HuH-7.5 (cell line): ENCODE results near the gene ST7.
A peak's percentile ranks its signal among the peaks of the same experiment; 100 is the strongest.
"Not testable (repeated sequence)": the region's sequence is repeated elsewhere in the genome, so short reads cannot be mapped to it uniquely, and the experiment has no call there.

Experiments used
- DNase-seq: peaks from one replicate; pipeline ENCODE4 v3.0.0; 2011; ENCODE audit warnings: low spot score

Gene ST7

DNA sequence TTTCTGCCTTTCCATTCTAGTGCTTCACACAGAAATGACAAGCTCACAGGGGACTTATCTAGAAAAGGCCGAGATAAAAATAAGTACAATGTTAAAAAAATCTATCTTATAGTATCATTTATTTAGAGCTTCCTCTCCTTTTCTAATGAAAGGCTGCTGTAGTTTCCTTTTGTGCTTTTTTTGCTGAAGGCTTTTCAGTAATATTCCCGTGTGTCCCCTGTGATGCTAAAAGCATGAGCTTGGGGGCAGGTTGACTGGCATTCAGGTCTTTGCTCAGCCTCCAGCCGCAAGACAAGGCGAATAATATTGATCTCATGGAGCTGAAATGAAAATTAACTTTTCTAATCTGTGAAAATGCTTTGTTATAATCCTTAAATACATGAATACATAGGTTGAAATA, 143.0 kb downstream of the ST7 start:
- DNase-seq: no peak

DNA sequence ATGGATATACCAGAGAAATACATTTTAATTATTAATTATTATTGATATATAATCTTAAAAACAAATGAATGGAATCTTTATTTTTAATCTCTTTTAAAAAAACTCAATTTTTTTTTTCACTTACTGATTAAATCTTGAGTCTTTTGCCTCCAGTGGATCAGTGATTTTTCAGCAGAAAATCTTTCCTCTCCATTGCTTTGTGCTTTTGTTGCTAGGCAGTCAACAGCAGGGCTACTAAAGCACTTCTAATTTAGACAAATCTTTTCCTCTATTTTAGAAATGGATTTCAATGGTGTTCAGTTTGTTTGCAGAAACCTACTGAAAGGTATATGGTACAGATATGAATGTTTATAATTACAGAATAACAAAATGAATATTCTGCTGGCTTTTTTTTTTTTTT, 143.6 kb downstream of the ST7 start:
- no peak for DNase-seq

DNA sequence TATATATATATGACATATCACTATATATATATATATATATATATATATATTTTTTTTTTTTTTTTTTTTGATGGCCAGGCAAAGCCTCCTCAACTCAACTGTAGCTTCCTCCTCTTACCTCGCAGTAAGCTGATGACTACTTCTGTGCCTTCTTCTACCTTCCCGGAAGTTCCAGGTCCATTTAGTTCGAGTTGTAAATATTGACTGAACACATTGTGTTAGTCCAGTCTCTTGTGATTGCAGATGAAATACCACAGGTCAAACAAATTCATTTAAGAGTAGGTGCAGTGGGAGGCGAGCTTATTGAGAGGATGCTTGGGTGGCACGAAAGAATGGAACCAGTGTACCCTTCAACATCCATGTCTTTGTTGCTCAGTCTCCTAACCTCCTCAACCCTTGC, 144.6 kb downstream of the ST7 start:
- DNase-seq: no peak

DNA sequence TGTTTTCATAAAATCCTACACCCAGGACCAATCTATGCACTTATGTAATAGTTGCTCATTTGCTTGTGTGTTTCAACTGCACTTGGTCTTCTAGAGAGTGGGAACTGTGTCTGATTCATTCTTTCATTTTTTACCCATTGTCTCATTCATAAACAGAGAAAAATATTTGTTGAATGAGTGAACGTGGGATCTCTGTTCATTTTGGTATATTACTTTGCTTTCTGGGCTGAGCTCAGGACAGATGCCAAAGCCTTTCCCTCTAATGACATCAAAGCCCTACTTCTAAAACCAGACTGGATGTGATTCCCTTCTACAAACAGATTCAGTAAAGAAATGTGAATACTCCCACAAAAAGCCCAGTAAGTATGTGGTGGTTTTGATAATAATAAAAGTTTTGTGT, 145.2 kb downstream of the ST7 start:
- no peak for DNase-seq

DNA sequence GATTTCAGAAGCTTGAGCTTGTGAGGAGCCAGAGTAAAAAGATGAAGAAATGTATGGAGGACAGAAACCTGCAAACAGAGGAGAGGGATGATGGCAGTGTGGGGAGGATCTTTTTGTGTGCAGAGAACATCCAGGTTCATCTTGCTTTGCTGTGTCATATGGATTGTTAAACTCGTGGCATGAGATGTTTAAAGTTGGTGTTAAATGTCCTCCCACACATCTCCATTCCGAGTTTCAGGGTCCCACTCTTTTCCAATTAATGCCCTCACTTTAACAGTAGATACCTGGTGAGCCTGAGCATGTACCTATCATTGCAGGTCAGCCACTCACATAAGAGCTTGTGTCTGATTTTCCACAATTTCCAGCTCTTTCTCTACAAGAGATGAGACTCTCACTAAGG, 147.7 kb downstream of the ST7 start:
- DNase-seq: no peak

DNA sequence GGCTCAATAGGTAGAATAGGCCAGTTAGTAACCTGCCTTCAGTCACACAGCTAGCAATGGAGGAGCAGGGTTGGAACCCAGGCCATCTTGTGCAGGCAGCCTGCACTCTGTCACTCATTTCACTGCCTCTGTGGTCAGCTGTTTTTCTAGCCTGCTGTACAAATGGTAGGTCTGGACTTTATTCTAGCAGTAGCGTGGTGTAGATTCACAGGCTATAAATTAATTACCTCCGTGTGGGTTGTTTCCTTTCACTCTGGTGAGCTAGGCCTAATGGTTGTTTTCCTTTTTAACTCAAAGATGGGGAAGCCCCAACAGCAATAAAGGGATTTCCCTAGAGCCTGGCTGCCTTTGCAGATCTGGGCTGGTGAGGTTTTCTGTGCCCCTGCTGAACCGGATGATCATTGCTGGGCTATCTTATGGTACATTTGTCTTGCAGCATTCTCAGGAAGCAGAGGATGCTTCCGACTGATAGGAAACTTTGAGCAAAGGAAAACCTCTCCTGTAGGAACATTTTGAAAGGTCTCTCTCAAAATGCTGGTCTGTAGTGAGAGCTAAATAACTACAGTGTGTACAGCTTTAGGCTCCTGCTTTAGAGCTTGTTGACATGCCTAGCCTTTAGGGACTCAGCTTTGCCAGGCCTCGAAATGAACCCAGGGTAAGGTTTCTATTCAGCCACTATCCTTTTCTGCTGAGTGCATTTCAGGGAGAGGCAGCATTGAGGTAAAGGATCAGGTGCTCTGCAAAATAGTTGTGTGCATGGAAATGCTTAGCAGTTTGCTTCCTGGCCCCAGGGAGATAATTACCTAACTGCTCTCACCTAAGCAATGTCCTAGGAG, 157.4 kb downstream of the ST7 start:
- no peak for DNase-seq

DNA sequence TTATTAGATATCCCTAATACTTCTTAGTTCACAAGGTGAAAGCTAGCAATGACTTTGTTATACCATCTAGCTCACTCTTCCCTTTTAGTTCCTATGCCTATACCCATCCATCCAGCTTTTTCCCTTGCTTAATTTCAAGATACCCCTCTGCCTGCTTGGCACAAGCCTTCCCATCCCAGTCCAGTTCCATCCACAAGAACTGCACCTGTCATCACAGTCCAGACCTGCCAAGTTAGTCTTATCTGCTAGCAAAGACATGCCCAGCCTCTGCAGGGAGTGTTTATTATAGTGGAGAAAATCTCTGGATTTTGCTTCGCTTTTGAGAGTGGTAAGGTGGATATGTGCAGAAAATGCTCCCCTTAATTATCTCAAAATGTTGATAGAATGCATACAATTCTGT, 158.2 kb downstream of the ST7 start:
- no peak for DNase-seq

DNA sequence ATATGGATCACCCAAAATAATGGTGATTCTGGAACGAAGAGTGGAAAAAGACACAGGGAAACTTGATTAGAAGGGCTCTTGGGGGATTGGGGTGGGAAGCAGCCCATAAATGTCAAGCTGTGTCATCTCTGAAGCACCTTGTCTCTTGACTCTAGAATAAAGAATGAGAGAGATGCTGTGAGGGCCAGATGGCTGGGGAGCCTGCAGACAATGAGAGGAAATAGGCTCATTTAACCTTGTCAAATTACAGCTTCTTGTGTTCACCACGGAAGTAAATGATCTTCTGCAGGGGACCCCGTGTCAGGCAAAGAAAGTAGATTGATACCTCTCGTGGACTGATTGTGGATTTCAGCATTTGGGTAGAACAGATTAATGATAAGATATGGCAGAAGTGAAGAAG, 159.3 kb downstream of the ST7 start:
- no peak for DNase-seq

DNA sequence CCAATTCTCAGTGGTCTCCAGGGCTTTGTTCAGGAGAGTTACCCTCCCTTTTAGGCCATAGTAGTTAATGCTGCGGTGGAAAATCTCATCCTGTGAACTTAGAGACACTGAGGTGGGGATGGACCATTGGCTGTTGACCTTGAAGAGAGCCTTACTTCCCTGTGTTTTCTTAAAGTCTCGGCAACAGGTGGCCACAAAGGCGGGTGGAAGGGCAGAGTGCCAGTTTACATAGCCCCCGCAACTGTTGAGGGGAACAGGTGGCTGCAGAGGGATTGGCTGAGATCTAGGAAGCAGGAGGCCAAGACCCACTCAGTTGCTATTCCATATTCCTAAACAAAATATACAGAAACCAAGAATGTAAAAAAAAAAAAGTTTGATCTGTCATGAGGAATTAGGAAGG, 160.6 kb downstream of the ST7 start:
- DNase-seq: no peak

DNA sequence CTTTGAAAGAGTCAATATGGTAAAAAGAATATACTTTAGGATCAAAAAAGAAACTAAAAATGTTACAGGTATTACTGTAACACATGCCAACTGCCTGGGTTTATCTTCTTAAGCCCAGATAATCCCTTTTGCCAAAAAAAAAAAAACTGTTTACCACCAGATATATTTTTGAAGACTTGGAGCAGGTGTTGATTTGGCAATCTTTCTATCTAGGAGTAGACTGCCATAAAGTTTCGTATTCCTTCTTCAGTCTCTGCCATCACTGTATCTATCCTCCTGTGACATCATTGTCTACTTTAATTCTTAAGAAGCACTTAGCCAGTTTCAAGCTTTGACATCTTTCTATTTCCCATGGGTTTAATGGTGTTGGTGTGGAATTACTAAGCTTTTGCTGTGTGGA, 161.0 kb downstream of the ST7 start:
- no peak for DNase-seq

DNA sequence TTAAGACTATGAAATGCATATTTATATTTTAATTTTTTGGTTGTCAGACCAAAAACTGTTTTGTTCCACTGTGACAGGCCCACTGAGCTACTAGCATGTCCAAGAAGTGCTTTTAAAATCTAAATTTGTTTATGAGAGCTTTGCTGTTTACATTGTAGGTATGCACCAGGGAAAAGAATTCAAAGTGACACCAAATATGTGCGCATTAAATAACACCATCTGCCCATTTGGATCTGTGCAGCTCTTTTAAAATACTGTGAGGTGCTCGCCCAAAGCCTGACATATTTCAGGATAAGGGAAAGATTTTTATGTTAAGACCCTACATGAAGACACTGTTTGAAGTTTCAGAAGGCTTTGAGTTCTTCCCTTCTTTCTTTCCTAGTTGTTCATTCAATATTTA, 162.9 kb downstream of the ST7 start:
- no peak for DNase-seq

DNA sequence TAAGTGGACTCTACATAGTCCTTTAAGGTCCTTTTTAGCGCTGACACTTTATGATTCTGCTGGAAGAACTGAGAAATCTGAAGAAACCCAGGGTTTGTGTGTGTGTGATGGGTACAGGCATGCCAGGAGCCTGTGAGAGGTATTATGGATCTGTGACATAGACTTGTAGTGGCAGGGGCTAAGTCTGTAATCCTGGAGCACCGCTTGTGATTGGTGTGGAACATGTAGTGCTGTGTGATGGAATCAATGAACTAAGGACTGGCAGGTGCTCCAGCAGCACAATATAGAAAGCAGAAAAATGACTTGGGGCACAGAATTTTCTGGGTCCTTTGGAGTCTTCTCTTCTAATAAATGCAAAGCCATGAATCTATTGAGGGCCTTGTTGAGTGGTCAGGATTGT, 163.9 kb downstream of the ST7 start:
- no peak for DNase-seq

DNA sequence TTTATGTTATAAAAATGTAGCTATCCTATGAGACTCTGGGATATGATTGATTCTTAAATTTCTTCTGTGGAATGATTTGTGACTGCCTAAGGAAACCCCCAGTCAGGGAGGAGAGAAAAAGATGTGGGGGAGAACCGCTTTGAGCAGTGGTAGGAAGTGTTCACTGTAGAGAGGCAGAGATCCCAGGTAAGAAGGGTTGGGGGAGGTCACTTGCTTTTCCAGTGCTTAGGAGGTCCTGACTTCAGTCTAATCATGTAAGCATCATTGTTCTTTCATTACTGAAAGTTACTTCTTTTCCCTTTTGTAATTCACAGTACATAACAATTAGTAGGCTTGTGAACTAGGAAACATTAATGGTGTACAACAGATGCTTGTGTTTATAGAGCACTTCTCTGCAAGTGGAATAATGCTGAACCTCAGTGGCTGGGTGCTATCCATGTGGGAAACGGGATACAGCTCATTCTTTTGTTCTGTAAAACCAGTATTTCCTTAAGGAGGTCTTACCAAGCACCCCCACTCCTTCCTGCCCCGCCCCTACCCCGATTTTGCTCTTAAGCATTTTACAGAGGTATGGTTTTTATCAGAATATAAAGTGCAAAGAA, 165.4 kb downstream of the ST7 start:
- no peak for DNase-seq

DNA sequence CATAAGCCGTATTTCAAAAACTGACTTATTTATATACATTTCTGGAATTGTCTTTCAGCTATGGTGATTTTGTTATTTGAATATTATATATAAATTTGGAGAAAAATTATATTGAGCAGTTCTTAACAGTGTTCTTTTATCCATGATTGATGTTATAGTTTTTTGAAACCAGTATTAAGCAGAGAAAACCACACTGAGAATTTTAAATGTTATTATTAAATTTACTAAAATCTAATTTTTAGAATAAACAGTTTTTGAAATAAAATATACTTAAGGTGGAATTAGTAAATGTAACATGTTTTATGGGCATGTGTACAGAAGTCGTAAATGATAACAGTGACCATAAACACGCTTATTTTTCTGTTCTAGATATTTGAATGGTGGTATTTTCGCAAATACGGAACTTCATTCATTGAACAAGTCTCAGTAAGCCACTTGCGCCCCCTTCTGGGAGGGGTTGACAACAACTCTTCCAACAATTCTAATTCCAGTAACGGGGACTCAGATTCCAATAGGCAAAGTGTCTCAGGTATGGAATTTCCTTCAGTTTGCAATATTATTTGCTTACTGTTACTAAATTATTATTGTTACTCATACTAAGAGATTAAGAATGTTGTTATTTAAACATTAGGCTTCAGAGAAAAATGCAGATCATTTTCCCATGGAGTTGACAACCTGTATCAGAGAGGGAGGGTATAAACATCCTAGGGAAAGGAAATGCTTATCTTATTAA, 166.1 kb downstream of the ST7 start:
- no peak for DNase-seq

DNA sequence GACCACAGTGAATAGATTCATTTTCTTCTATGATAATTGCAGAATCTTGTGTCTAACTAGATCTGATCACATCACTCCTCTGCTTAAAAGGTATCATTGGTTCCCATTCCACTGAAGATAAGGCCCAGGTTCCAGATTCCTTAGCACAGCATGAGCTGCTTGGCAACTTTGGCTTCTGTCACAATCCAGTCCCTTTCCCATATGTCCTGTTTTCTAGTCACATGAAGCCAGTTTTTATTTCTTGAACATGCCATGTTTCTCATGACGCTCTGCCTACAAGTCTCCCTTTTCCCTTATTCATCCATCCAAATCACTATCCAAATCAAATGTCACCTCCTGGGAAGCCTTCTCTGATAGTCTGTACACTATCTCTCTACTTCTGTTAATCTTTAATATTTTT, 167.0 kb downstream of the ST7 start:
- not testable (repeated sequence) for DNase-seq

DNA sequence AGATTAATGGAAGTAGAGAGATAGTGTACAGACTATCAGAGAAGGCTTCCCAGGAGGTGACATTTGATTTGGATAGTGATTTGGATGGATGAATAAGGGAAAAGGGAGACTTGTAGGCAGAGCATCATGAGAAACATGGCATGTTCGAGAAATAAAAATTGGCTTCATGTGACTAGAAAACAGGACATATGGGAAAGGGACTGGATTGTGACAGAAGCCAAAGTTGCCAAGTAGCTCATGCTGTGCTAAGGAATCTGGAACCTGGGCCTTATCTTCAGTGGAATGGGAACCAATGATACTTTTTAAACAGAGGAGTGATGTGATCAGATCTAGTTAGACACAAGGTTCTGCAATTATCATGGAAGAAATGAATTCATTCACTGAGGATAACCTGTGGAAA, 168.7 kb downstream of the ST7 start:
- not testable (repeated sequence) for DNase-seq

DNA sequence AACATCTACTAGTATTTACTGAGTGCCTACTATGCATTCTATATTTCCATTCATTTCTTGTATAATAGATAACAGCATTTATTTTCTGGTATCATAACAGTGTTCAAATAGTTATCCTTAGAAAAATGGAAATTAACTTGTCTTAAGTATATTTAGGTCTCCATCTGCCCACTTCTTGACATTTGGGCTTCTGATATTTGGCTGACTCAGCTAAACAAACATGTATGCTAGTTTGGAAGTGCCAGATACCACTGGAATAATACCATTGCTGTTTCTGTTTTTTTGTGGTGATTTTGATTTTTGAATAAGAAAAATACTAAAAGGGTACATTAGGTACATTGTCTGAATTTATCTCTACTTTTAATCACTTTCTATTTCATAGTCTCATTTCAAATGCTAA, 169.2 kb downstream of the ST7 start:
- no peak for DNase-seq

DNA sequence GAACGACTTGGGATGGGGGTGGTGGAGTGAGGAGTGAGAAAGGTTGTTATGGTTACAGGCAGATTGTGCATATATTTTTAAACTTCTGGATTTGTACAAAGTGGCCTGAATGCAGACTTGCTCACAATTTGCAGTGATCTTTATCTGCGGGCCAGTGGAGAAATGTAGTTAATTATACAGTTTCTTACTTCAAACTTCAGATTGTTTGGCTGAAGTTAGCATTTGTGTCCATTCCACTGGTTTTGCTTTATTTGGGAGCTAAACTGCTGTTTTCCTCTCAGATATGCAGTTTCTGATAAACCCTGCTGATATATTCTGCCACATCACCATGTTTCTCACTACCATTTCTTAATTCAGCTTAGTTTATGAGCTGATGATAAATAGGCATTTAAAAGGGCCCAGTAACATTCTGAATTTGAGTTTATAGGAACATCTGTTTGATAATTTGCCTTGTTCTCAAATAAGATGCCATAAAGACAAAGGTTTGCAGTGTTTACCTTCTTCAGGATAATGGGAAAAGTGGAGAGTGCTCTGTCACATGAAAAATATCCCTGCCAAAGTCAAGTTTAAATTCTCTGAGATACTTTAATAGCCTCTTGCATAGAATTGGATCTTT, 170.1 kb downstream of the ST7 start:
- no peak for DNase-seq

DNA sequence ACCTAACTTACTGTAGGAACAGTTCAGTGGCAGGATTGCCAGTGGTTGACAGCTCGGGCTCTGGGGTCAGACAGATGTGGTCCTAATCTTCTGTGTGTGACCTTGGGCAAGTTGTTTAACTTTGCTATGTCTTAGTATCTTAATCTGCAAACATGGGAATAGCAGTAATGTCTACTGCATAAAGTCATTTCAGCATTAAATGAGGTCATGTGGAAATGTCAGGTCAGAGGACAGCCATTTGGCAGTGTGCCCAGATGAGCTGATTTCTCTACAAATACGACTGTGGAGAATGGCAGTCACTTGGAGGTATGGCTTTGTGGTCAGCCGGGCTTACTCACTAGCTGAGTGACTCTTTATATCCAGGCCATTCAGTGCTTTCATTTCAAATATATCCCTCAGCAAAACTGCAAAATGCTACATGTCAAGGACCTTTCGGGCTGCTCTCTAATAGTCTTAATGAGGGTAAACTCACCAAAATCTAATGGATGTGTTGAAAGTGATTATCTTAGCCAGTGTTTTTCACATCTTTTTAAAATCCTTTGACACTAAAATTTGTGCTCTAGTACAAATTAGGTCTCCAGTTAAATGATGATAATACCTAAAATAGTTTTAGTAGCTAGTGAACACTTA, 171.4 kb downstream of the ST7 start:
- peak; percentile 22 for DNase-seq

DNA sequence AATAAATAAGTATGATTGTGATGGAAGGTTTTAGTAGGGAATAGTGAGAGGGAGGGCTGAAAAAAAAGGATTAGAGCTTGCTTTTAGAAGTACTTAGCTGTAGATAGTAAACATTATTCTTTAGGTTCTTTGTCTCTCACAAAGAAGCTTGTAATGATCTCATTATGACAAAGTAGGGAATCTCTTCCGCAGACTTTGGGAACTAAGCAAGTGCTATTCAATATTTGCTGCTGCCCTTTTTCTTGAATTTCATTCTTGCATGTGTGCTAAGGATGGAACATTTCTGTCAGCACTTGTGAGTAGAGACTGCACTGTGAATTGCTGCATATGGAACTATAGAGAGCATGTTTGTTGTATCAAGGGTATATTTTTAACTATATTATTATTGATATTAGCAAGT, 173.4 kb downstream of the ST7 start:
- no peak for DNase-seq

DNA sequence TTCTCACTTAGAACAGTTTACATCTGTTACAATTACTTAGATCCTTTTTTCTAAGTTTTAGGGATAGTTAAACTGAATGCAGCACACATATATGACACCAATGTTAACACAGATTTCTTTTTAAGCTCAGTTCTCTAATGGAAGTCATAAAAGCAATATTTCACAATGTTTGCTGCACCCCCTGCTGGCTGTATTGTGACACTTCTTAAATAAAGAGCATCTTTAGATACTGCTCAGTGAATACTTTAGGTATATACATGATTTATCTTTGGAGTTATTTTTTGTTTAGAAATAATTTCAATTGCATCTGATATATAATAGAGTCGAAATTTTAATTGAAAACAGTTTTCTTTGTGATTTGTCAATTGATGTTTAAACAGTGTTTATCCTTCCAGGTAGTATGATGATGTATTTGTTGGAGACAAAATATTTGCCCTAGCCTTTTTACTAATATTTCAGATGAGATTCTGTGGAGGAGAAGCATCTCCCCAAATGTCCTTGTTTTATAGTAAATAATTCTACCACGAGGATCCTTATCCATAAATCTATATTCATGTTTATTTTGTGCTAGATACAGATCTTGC, 174.4 kb downstream of the ST7 start:
- DNase-seq: no peak

DNA sequence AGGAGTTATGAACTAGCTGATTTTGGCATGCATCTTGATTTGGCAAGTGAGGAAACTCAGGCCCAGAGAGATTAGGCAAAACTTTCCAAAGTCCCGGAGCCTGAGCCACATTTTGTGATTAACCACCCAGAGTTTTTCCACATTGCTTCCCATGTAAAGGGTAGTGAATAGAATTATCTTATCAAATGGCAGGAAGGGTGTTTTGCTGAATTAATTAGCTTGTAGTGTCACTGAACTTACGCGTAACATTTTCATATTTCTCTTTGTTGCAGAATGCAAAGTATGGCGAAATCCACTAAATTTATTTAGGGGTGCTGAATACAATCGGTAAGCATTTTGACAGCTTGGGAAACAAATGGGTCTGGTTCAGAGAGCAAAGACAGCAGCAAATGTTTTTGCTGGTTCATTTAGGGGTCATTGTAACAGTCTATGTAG, 176.2 kb downstream of the ST7 start:
- DNase-seq: no peak
